Tibial nerve (tissue), 4 donors: ENCODE measurements around the gene THPO.

Source experiments
- CTCF ChIP-seq, 5 experiments: fragments of 200-600 bp in 3 of 5; fragments of 450-650 bp in 2 of 5; sonication (generic) in 3 of 5; IDR thresholded peaks; one replicate each; pipeline ENCODE4 v1.5.1; 2016 to 2019; ENCODE audit warnings: antibody characterized with exemption in 5 of 5, mild to moderate bottlenecking in 3 of 5, moderate library complexity in 2 of 5
- EP300 ChIP-seq, 2 donors: sonication (generic); formaldehyde crosslinking; IDR thresholded peaks; one replicate each; pipeline ENCODE4 v1.6.1; 2017; ENCODE audit warnings: antibody characterized with exemption in 2 of 2, mild to moderate bottlenecking in 1 of 2
- POLR2A ChIP-seq, 2 donors: fragments of 450-650 bp; IDR thresholded peaks; one replicate each; pipeline ENCODE4 v1.6.1; 2017; ENCODE audit warnings: antibody characterized with exemption in 2 of 2, mild to moderate bottlenecking in 2 of 2, moderate library complexity in 2 of 2

DNA sequence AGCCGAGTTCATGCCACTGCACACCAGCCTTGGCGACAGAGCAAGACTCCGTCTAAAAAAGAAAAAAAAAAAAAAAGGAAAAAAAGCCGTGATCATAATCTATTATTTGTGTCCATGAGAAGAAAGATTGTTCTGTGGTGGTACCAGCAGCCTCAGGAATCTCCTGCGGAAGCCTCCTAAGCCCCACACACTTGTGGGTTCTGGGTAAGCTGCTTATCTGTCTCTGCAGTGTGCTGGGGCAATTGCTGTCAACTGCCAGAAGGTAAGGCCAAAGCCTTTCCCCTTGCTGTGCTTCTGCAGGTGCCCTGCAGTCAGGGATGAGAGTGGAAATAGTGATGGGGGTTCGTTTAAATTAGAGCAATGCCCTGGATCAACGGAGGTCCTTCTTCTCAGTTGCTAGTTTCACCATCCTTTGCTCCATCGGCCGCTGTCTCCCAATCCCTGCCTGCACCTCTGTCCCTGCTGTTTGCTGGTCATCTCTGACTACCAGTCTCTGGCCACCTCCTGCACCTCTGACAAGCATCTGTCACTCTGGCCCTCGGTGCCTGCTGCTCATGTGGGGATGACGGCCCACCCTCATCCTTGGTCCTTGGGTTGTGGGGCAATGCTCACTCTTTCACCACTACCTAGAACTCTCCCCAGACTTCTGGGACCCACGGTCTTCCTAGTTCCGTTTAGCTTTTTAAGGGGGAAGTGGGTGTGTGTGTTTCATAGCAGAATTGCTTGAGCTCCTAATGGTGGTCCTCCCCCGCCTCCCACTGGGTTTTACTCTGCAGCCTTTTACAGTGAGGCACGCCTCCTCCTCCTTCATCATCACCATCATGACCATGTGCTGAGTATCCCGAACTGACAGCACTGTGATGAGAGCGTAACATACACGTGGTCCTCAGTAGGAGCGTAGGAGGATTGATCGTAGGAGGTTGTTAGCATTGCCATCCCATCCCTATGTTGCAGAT, 27.3 kb upstream of the THPO start:
- TF ChIP-seq CTCF (IDR thresholded peaks at IDR 0.05) (no peak), POLR2A (IDR thresholded peaks at IDR 0.05) (no peak), EP300 (IDR thresholded peaks at IDR 0.05) (no peak)
